ENCODE measurements around the gene SERINC1.

The SERINC1 gene

DNA sequence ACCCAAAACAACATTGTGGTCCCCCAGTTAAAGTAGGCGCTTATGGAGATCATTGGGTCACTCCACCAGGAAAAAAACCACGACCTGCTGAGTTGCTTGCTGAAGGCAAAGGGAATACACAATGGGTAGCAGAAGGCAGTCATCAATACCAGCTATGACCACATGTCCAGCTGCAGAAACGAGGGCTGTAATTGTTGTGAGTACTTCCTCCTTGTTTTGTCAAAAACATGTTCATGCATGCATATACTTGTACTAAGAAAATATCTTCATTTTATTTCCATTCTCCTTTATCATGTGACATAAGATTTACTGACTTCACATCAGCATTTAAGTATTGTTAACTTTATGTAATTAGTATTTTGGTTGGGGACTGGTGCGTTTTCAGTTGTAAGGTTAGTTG, 16.9 kb downstream of the SERINC1 start:
- TF ChIP-seq, protein P1, sequence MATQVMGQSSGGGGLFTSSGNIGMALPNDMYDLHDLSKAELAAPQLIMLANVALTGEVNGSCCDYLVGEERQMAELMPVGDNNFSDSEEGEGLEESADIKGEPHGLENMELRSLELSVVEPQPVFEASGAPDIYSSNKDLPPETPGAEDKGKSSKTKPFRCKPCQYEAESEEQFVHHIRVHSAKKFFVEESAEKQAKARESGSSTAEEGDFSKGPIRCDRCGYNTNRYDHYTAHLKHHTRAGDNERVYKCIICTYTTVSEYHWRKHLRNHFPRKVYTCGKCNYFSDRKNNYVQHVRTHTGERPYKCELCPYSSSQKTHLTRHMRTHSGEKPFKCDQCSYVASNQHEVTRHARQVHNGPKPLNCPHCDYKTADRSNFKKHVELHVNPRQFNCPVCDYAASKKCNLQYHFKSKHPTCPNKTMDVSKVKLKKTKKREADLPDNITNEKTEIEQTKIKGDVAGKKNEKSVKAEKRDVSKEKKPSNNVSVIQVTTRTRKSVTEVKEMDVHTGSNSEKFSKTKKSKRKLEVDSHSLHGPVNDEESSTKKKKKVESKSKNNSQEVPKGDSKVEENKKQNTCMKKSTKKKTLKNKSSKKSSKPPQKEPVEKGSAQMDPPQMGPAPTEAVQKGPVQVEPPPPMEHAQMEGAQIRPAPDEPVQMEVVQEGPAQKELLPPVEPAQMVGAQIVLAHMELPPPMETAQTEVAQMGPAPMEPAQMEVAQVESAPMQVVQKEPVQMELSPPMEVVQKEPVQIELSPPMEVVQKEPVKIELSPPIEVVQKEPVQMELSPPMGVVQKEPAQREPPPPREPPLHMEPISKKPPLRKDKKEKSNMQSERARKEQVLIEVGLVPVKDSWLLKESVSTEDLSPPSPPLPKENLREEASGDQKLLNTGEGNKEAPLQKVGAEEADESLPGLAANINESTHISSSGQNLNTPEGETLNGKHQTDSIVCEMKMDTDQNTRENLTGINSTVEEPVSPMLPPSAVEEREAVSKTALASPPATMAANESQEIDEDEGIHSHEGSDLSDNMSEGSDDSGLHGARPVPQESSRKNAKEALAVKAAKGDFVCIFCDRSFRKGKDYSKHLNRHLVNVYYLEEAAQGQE (IDR thresholded peaks at IDR 0.05; ENCODE audit: insufficient read depth in 1 of 2, low read depth in 2 of 2, low read length in 2 of 2) = no peak
- TF ChIP-seq POLR2AphosphoS5 (IDR thresholded peaks at IDR 0.05; ENCODE audit: low read depth, low read length) (no peak), FOXP2 (optimal IDR thresholded peaks at IDR 0.05; ENCODE audit: borderline replicate concordance, extremely low read depth, extremely low read length, insufficient read depth) (no peak), SIN3A (IDR thresholded peaks at IDR 0.05; ENCODE audit: borderline replicate concordance, insufficient read depth, low read length) (no peak), TAF1 (IDR thresholded peaks at IDR 0.05; ENCODE audit: borderline replicate concordance, insufficient read depth, low read length) (no peak)

DNA sequence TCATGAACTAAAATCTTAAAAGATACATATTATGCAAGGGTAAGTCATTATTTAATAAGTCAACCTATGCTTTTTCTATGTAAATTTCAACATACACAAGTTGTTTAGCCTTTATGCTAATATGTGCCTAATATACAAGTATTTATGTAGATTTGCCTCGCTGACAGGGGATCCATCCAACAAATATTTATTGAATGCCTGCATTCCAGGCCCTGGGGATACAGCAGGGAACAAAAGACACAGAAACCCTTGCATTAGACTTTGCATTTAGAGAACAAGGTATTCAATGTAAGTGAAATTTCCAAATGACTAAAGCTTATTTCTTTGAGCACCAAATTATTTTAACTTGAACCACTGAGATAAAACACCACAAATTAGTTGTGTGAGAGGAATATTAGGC, 19.1 kb downstream of the SERINC1 start:
- no peak for TF ChIP-seq SIN3A (IDR thresholded peaks at IDR 0.05; ENCODE audit: borderline replicate concordance, insufficient read depth, low read length)
- TF ChIP-seq FOXP2 (optimal IDR thresholded peaks at IDR 0.05; ENCODE audit: borderline replicate concordance, extremely low read depth, extremely low read length, insufficient read depth) = no peak
- TF ChIP-seq, protein P1 (IDR thresholded peaks at IDR 0.05; ENCODE audit: insufficient read depth in 1 of 2, low read depth in 2 of 2, low read length in 2 of 2) = no peak
- no peak for TF ChIP-seq TAF1 (IDR thresholded peaks at IDR 0.05; ENCODE audit: borderline replicate concordance, insufficient read depth, low read length)
- no peak for TF ChIP-seq POLR2AphosphoS5 (IDR thresholded peaks at IDR 0.05; ENCODE audit: low read depth, low read length)

GRCh38 chr6:122449069-122449468, 22.5 kb downstream of the SERINC1 start:
- TF ChIP-seq POLR2AphosphoS5 (IDR thresholded peaks at IDR 0.05; ENCODE audit: low read depth, low read length) = no peak
- TF ChIP-seq, protein P1 (IDR thresholded peaks at IDR 0.05; ENCODE audit: insufficient read depth in 1 of 2, low read depth in 2 of 2, low read length in 2 of 2) = no peak
- no peak for TF ChIP-seq FOXP2 (optimal IDR thresholded peaks at IDR 0.05; ENCODE audit: borderline replicate concordance, extremely low read depth, extremely low read length, insufficient read depth)
- no peak for TF ChIP-seq SIN3A (IDR thresholded peaks at IDR 0.05; ENCODE audit: borderline replicate concordance, insufficient read depth, low read length)
- TF ChIP-seq TAF1 (IDR thresholded peaks at IDR 0.05; ENCODE audit: borderline replicate concordance, insufficient read depth, low read length) = no peak

- TF ChIP-seq FOXP2 (optimal IDR thresholded peaks at IDR 0.05; ENCODE audit: borderline replicate concordance, extremely low read depth, extremely low read length, insufficient read depth) = no peak
- TF ChIP-seq POLR2AphosphoS5 (IDR thresholded peaks at IDR 0.05; ENCODE audit: low read depth, low read length) = no peak
- no peak for TF ChIP-seq SIN3A (IDR thresholded peaks at IDR 0.05; ENCODE audit: borderline replicate concordance, insufficient read depth, low read length)
- TF ChIP-seq TAF1 (IDR thresholded peaks at IDR 0.05; ENCODE audit: borderline replicate concordance, insufficient read depth, low read length) = no peak
- TF ChIP-seq, protein P1 (IDR thresholded peaks at IDR 0.05; ENCODE audit: insufficient read depth in 1 of 2, low read depth in 2 of 2, low read length in 2 of 2) = no peak
These were observed 26.3 kb downstream of the SERINC1 start for GRCh38 chr6:122445274-122445673.

GRCh38 chr6:122438975-122439374, 32.6 kb downstream of the SERINC1 start:
- TF ChIP-seq TAF1 (IDR thresholded peaks at IDR 0.05; ENCODE audit: borderline replicate concordance, insufficient read depth, low read length) (no peak), FOXP2 (optimal IDR thresholded peaks at IDR 0.05; ENCODE audit: borderline replicate concordance, extremely low read depth, extremely low read length, insufficient read depth) (no peak), POLR2AphosphoS5 (IDR thresholded peaks at IDR 0.05; ENCODE audit: low read depth, low read length) (no peak), SIN3A (IDR thresholded peaks at IDR 0.05; ENCODE audit: borderline replicate concordance, insufficient read depth, low read length) (no peak)
- TF ChIP-seq, protein P1 (IDR thresholded peaks at IDR 0.05; ENCODE audit: insufficient read depth in 1 of 2, low read depth in 2 of 2, low read length in 2 of 2) = no peak
